HCT116 (cell line): Measurements from ENCODE around the gene TRIM26. TPM values are rescaled to one million over a fixed set of nuclear protein-coding genes. Genes with fewer than 3 reads are reported as not detected.

Source experiments
- ATAC-seq: fragments of 200-7000 bp; cut with Tn5 transposase; 2 replicates; pipeline ENCODE4 v1.9.1; 2020; ENCODE audit warnings: mild to moderate bottlenecking, moderate library complexity
- Bru-seq: library from RNA; stranded (reverse); fragments of 400-500 nt; gene quantifications from one replicate; lab custom pipeline; 2021; lab: Mats Ljungman, UMichigan
- BruChase-seq, 2 experiments: library from RNA; stranded (reverse); fragments of 400-500 nt; gene quantifications; one replicate each; lab custom pipeline; 2021; lab: Mats Ljungman, UMichigan
- BruUV-seq: library from RNA; stranded (reverse); fragments of 400-500 nt; replicated peaks from 2 replicates; lab custom pipeline; 2021; lab: Mats Ljungman, UMichigan
- CTCF ChIA-PET: fragments of 300-600 bp; sonication (Branson Sonifier 250); formaldehyde crosslinking; loops from one replicate; lab custom pipeline; 2021; ENCODE audit warnings: antibody characterized with exemption; lab: Charles Lee
- POLR2A ChIA-PET: fragments of 300-600, 350-600 bp; sonication (Branson Sonifier 250); formaldehyde crosslinking; loops from one replicate; lab custom pipeline; 2021; ENCODE audit warnings: antibody characterized with exemption; lab: Charles Lee
- RAD21 ChIA-PET, 2 experiments: fragments of 300-600 bp; sonication (Branson Sonifier 250); formaldehyde crosslinking; loops; one replicate each; lab custom pipeline; 2023; ENCODE audit warnings: low total read pairs in 2 of 2; ENCODE audit not compliant: uncharacterized antibody in 2 of 2, unreplicated experiment in 2 of 2, low non-redundant PET in 1 of 2; lab: Charles Lee
- DNase-seq: peaks from one replicate; pipeline ENCODE4 v3.0.0-alpha.2; 2010; ENCODE audit warnings: low read depth, low spot score
- H2AFZ ChIP-seq: fragments of 200-600 bp; shearing (Covaris generic), sonication (generic); 2 replicates; pipeline ENCODE4 v1.6.1; 2017; ENCODE audit warnings: low read depth, mixed run types, mixed read lengths, antibody characterized with exemption, low read length; ENCODE audit not compliant: poor library complexity, severe bottlenecking
- H3K27ac ChIP-seq: 2 replicates; pipeline ENCODE4 v1.5.1; 2012; ENCODE audit warnings: low read depth, low read length
- H3K27me3 ChIP-seq: fragments of 200-600 bp; sonication (generic); 2 replicates; pipeline ENCODE4 v1.6.1; 2016; ENCODE audit warnings: mixed run types, low read length, mixed read lengths; ENCODE audit not compliant: insufficient read depth
- H3K36me3 ChIP-seq, 2 experiments: fragments of 200-500 bp in 1 of 2; fragments of 200-600 bp in 1 of 2; sonication (Bioruptor generic) in 1 of 2; sonication (generic) in 1 of 2; 2 replicates each; pipeline versions ENCODE4 v1.5.1 to v1.6.1; 2014 to 2016; ENCODE audit warnings: low read length in 2 of 2, inconsistent platforms in 1 of 2, mixed read lengths in 1 of 2, mixed run types in 1 of 2; ENCODE audit not compliant: insufficient read depth in 2 of 2, control insufficient read depth in 1 of 2
- H3K4me1 ChIP-seq, 2 experiments: fragments of 200-600 bp in 1 of 2; sonication (generic) in 1 of 2; 2 replicates each; pipeline versions ENCODE4 v1.5.1 to v1.6.1; 2012 to 2017; ENCODE audit warnings: low read length in 2 of 2, inconsistent platforms in 1 of 2, mild to moderate bottlenecking in 1 of 2, mixed read lengths in 1 of 2, mixed run types in 1 of 2, moderate library complexity in 1 of 2; ENCODE audit not compliant: insufficient read depth in 2 of 2, control insufficient read depth in 1 of 2
- H3K4me2 ChIP-seq: fragments of 200-600 bp; sonication (generic); 2 replicates; pipeline ENCODE4 v1.6.1; 2017; ENCODE audit warnings: mixed run types, low read length, mixed read lengths
- H3K4me3 ChIP-seq, 2 experiments: fragments of 200-600 bp in 1 of 2; sonication (generic) in 1 of 2; replicated peaks in 1 of 2; 2 replicates each; pipeline ENCODE4 v1.5.1; 2011 to 2016; ENCODE audit warnings: low read length in 2 of 2, control low read depth in 1 of 2, low read depth in 1 of 2, mild to moderate bottlenecking in 1 of 2, mixed read lengths in 1 of 2, mixed run types in 1 of 2
- H3K79me2 ChIP-seq: fragments of 200-600 bp; sonication (generic); 2 replicates; pipeline ENCODE4 v1.6.1; 2017; ENCODE audit warnings: mild to moderate bottlenecking, mixed run types, low read length, moderate library complexity, mixed read lengths; ENCODE audit not compliant: insufficient read depth
- H3K9ac ChIP-seq: fragments of 200-600 bp; sonication (generic); 2 replicates; pipeline ENCODE4 v1.6.1; 2016; ENCODE audit warnings: low read length, mixed read lengths
- H3K9me2 ChIP-seq: fragments of 200-600 bp; sonication (generic), shearing (Covaris generic); 2 replicates; pipeline ENCODE4 v1.6.1; 2017; ENCODE audit warnings: mixed run types, mild to moderate bottlenecking, moderate library complexity; ENCODE audit not compliant: insufficient read depth
- H3K9me3 ChIP-seq, 2 experiments: fragments of 200-500 bp in 1 of 2; fragments of 200-600 bp in 1 of 2; sonication (Bioruptor generic) in 1 of 2; sonication (generic) in 1 of 2; 2 replicates each; pipeline ENCODE4 v1.6.1; 2014 to 2017; ENCODE audit warnings: low read length in 2 of 2, mixed read lengths in 2 of 2, inconsistent platforms in 1 of 2, low read depth in 1 of 2, mild to moderate bottlenecking in 1 of 2, mixed run types in 1 of 2, moderate library complexity in 1 of 2; ENCODE audit not compliant: control insufficient read depth in 1 of 2, insufficient read depth in 1 of 2
- H4K20me1 ChIP-seq: fragments of 200-600 bp; sonication (generic), shearing (Covaris generic); 2 replicates; pipeline ENCODE4 v1.6.1; 2017; ENCODE audit warnings: mixed run types, mild to moderate bottlenecking, moderate library complexity; ENCODE audit not compliant: insufficient read depth
- ATF3 ChIP-seq: IDR thresholded peaks from 2 replicates; pipeline ENCODE4 v1.6.1; 2012
- CEBPB ChIP-seq: IDR thresholded peaks from 2 replicates; pipeline ENCODE4 v1.6.1; 2012; ENCODE audit warnings: low read depth
- CTCF ChIP-seq, 3 experiments: fragments of 200-600 bp in 1 of 3; sonication (generic) in 1 of 3; IDR thresholded peaks in 2 of 3; conservative IDR thresholded peaks in 1 of 3; 2 replicates each; pipeline ENCODE4 v1.5.1; 2012 to 2017; ENCODE audit warnings: low read depth in 2 of 3, low read length in 2 of 3, antibody characterized with exemption in 1 of 3, borderline replicate concordance in 1 of 3, control low read depth in 1 of 3, mild to moderate bottlenecking in 1 of 3, mixed read lengths in 1 of 3, mixed run types in 1 of 3, moderate library complexity in 1 of 3; ENCODE audit not compliant: insufficient read depth in 1 of 3
- EGR1 ChIP-seq: IDR thresholded peaks from 2 replicates; pipeline ENCODE4 v1.6.1; 2012; ENCODE audit warnings: low read depth
- EZH2 ChIP-seq: fragments of 200-600 bp; sonication (generic); IDR thresholded peaks from 2 replicates; pipeline ENCODE4 v1.6.1; 2017; ENCODE audit warnings: antibody characterized with exemption, mixed run types
- FOSL1 ChIP-seq: IDR thresholded peaks from 2 replicates; pipeline ENCODE4 v1.6.1; 2012; ENCODE audit warnings: low read depth
- POLR2A ChIP-seq: IDR thresholded peaks from 2 replicates; pipeline ENCODE4 v1.7.0; 2011; ENCODE audit warnings: borderline replicate concordance; ENCODE audit not compliant: insufficient read depth, insufficient read length; ENCODE audit errors: extremely low read depth
- POLR2AphosphoS5 ChIP-seq: IDR thresholded peaks from 2 replicates; pipeline ENCODE4 v1.6.1; 2011; ENCODE audit warnings: mild to moderate bottlenecking, low read depth, low read length, moderate library complexity
- REST ChIP-seq: IDR thresholded peaks from 2 replicates; pipeline ENCODE4 v1.6.1; 2012; ENCODE audit warnings: low read depth
- SP1 ChIP-seq: IDR thresholded peaks from 2 replicates; pipeline ENCODE4 v1.6.1; 2012; ENCODE audit warnings: low read depth
- SRF ChIP-seq: IDR thresholded peaks from 2 replicates; pipeline ENCODE4 v1.6.1; 2012; ENCODE audit warnings: low read depth
- TCF7L2 ChIP-seq: IDR thresholded peaks from 2 replicates; pipeline ENCODE4 v1.7.0; 2011; ENCODE audit warnings: borderline replicate concordance, inconsistent platforms; ENCODE audit not compliant: insufficient read depth, insufficient read length; ENCODE audit errors: extremely low read depth
- YY1 ChIP-seq: IDR thresholded peaks from 2 replicates; pipeline ENCODE4 v1.6.1; 2011; ENCODE audit warnings: low read length, low read depth, moderate library complexity, mild to moderate bottlenecking; ENCODE audit not compliant: insufficient replicate concordance; ENCODE audit errors: extremely low read depth
- ZBTB33 ChIP-seq: IDR thresholded peaks from 2 replicates; pipeline ENCODE4 v1.6.1; 2011; ENCODE audit warnings: mild to moderate bottlenecking, low read length, moderate library complexity; ENCODE audit not compliant: insufficient replicate concordance; ENCODE audit errors: extremely low read depth
- ZFX ChIP-seq: fragments of 450-650 bp; IDR thresholded peaks from 2 replicates; pipeline ENCODE4 v1.6.1; 2017
- ZNF274 ChIP-seq: fragments of 200-500 bp; sonication (Bioruptor generic); IDR thresholded peaks from 2 replicates; pipeline ENCODE4 v1.6.1; 2014; ENCODE audit warnings: mild to moderate bottlenecking, low read depth, low read length, inconsistent platforms
- intact Hi-C: fragments of 100-400 bp; cut with micrococcal nuclease; formaldehyde crosslinking; loops from 2 replicates; pipeline ENCODE4 v1.10.0; 2022
- long read RNA-seq: library from polyadenylated mRNA; unstranded; transcript quantifications from one replicate; pipeline ENCODE4 v2.0.0, GENCODE V29; 2021; ENCODE audit not compliant: unreplicated experiment
- polyA plus RNA-seq: library from polyadenylated mRNA; unstranded; fragments of >200 nt; gene quantifications from 2 replicates; pipeline ENCODE4 v1.2.1, GENCODE V29; 2012; ENCODE audit warnings: missing spikeins
- total RNA-seq: library from RNA; stranded (reverse); gene quantifications from one replicate; pipeline ENCODE4 v1.2.1, GENCODE V29; 2021; ENCODE audit not compliant: unreplicated experiment

TRIM26 gene
- total RNA-seq: 32.2 TPM
- polyA plus RNA-seq: 26.2 and 27.9 TPM in 2 replicates
- Bru-seq, nascent RNA: percentile 87 among the genes with signal in this experiment
- BruChase-seq, experiment 1, labeled RNA remaining after a 6-hour chase: percentile 79 among the genes with signal in this experiment
- BruChase-seq, experiment 2, labeled RNA remaining after a 2-hour chase: percentile 93 among the genes with signal in this experiment
- long read RNA-seq, partial matches to known transcripts: 6 of 43 reads
- long read RNA-seq, other reads (novel, unspliced or antisense): 33 of 43 reads

- Histone ChIP-seq H3K9ac (peak within 1 kb of the TSS; percentile 94), H4K20me1 (no peaks in the 10 kb centered on the region), H3K36me3 (no peaks in the 10 kb centered on the region; a peak in 1 of 4 replicates), H3K27ac (peak within 1 kb of the TSS; percentile 77), H3K79me2 (peaks cover 46% of the 10 kb centered on the region), H3K9me3 (no peaks in the 10 kb centered on the region), H3K4me1 (peaks cover 0 to 26% of the 10 kb centered on the region in 2 experiments; a peak in 2 of 4 replicates), H3K9me2 (no peaks in the 10 kb centered on the region), H3K4me2 (peak within 1 kb of the TSS; percentile 92), H3K4me3 (peak within 1 kb of the TSS; percentile 85 to 89), H2AFZ (no peak within 1 kb of the TSS), H3K27me3 (no peaks in the 10 kb centered on the region)
- ChIA-PET RAD21 (no interaction called here), CTCF (interaction anchor here (0.6 kb wide), 1 partner anchor 111 kb away, joined by 3 read pairs; no protein-coding TSS in a partner anchor), POLR2A (interaction anchor here (0.9 to 1.7 kb wide), 3 partner anchors 9 to 146 kb away, joined by 3 to 5 read pairs (median 4); partner anchors contain the start of genes PPP1R11 and TRIM39)
- DNase-seq (peak; percentile 94), ATAC-seq (peak; percentile 88)
- intact Hi-C loops: no loop called here
- TSS peak; percentile 58 for BruUV-seq
- no peak for TF ChIP-seq CTCF (IDR thresholded peaks at IDR 0.05 in 2 of 3, conservative IDR thresholded peaks at IDR 0.05 in 1 of 3; ENCODE audit: borderline replicate concordance in 1 of 3, insufficient read depth in 1 of 3, low read depth in 2 of 3, low read length in 2 of 3)
- TF ChIP-seq TCF7L2: no peak
- peak; percentile 72 for TF ChIP-seq POLR2A
- no peak for TF ChIP-seq REST
- TF ChIP-seq ZFX: peak; percentile 58
- TF ChIP-seq YY1: no peak
- no peak for TF ChIP-seq ZNF274
- TF ChIP-seq FOSL1: no peak
- no peak for TF ChIP-seq SRF
- no peak for TF ChIP-seq CEBPB
- TF ChIP-seq ATF3: no peak
- TF ChIP-seq EGR1: no peak
- peak; percentile 83 for TF ChIP-seq SP1
- peak; percentile 94 for TF ChIP-seq POLR2AphosphoS5
- peak; percentile 72 for TF ChIP-seq ZBTB33
- TF ChIP-seq EZH2: no peak
These were observed at the start of gene TRIM26 for GRCh38 chr6:30212865-30213666. TSS of gene TRIM26 (minus strand) at chr6:30213406. CDS start at chr6:30199103, 14,303 bp downstream.
